ENCODE results near the gene PIGS.

The PIGS gene

GRCh38 chr17:28574526-28574925 lies 3.2 kb upstream of the PIGS start:
- Histone ChIP-seq H3K27me3 (ENCODE audit: low read depth) (no peaks in the 10 kb centered on the region), H3K9me3 (no peaks in the 10 kb centered on the region), H3K4me3 (no peak overlapping the region), H3K4me1 (peaks cover 13% of the 10 kb centered on the region), H3K36me3 (replicated peaks) (peaks cover 26% of the 10 kb centered on the region)
- in situ Hi-C loops (cut with MboI; ENCODE audit: low sequenced_read_pairs), result loop anchor here (10.0 kb wide), 1 partner anchor 60 kb away; no protein-coding TSS in a partner anchor
- no peak for DNase-seq (ENCODE audit: low spot score in 2 of 2)

GRCh38 chr17:28573966-28574480 lies 2.7 kb upstream of the PIGS start:
- H3K4me1 ChIP-seq, result peaks cover 14% of the 10 kb centered on the region
- in situ Hi-C loops (cut with MboI; ENCODE audit: low sequenced_read_pairs), result loop anchor here (10.0 kb wide), 1 partner anchor 59 kb away; no protein-coding TSS in a partner anchor

GRCh38 chr17:28573521-28573920 lies 2.2 kb upstream of the PIGS start:
- Histone ChIP-seq H3K36me3 (replicated peaks) (peaks cover 18% of the 10 kb centered on the region), H3K27me3 (ENCODE audit: low read depth) (no peaks in the 10 kb centered on the region), H3K4me3 (no peak overlapping the region), H3K9me3 (no peaks in the 10 kb centered on the region), H3K4me1 (peaks cover 14% of the 10 kb centered on the region)
- in situ Hi-C loops (cut with MboI; ENCODE audit: low sequenced_read_pairs), result loop anchor here (10.0 kb wide), 1 partner anchor 59 kb away; no protein-coding TSS in a partner anchor
- DNase-seq (ENCODE audit: low spot score in 2 of 2), result no peak

More at GRCh38 chr17:28573966-28574480, 2.7 kb upstream of the PIGS start:
- Histone ChIP-seq H3K9me3 (no peaks in the 10 kb centered on the region), H3K27me3 (ENCODE audit: low read depth) (no peaks in the 10 kb centered on the region), H3K4me3 (no peak overlapping the region), H3K36me3 (replicated peaks) (peaks cover 21% of the 10 kb centered on the region)
- DNase-seq (ENCODE audit: low spot score in 2 of 2), result no peak

GRCh38 chr17:28573040-28573380 lies 1.7 kb upstream of the PIGS start:
- no peaks in the 10 kb centered on the region for H3K9me3 ChIP-seq
- peaks cover 14% of the 10 kb centered on the region for H3K4me1 ChIP-seq
- DNase-seq (ENCODE audit: low spot score in 2 of 2), result no peak
- no peak overlapping the region for H3K4me3 ChIP-seq
- in situ Hi-C loops (cut with MboI; ENCODE audit: low sequenced_read_pairs), result loop anchor here (10.0 kb wide), 1 partner anchor 58 kb away; no protein-coding TSS in a partner anchor
- H3K27me3 ChIP-seq (ENCODE audit: low read depth), result no peaks in the 10 kb centered on the region
- peaks cover 15% of the 10 kb centered on the region for H3K36me3 ChIP-seq (replicated peaks)

- DNase-seq (ENCODE audit: low spot score in 2 of 2), result no peak
- peaks cover 14% of the 10 kb centered on the region for H3K4me1 ChIP-seq
- H3K9me3 ChIP-seq, result no peaks in the 10 kb centered on the region
- H3K36me3 ChIP-seq (replicated peaks), result peaks cover 14% of the 10 kb centered on the region
- in situ Hi-C loops (cut with MboI; ENCODE audit: low sequenced_read_pairs), result loop anchor here (10.0 kb wide), 1 partner anchor 58 kb away; no protein-coding TSS in a partner anchor
- H3K4me3 ChIP-seq, result peak overlapping the region; percentile 96
- no peaks in the 10 kb centered on the region for H3K27me3 ChIP-seq (ENCODE audit: low read depth)
Observed at GRCh38 chr17:28572259-28573039, 1.1 kb upstream of the PIGS start.

- in situ Hi-C loops (cut with MboI; ENCODE audit: low sequenced_read_pairs), result loop anchor here (10.0 kb wide), 1 partner anchor 56 kb away; no protein-coding TSS in a partner anchor
- DNase-seq (ENCODE audit: low spot score in 2 of 2), result peak; percentile 35 to 58
- no peaks in the 10 kb centered on the region for H3K27me3 ChIP-seq (ENCODE audit: low read depth)
- H3K4me3 ChIP-seq, result peak overlapping the region; percentile 96
- H3K4me1 ChIP-seq, result peaks cover 10% of the 10 kb centered on the region
- no peaks in the 10 kb centered on the region for H3K9me3 ChIP-seq
- H3K36me3 ChIP-seq (replicated peaks), result peaks cover 17% of the 10 kb centered on the region
Observed at GRCh38 chr17:28570716-28571360, 486 bp downstream of the PIGS start.

GRCh38 chr17:28569446-28569845 lies 1.9 kb downstream of the PIGS start:
- Histone ChIP-seq H3K9me3 (no peaks in the 10 kb centered on the region), H3K4me1 (peaks cover 10% of the 10 kb centered on the region), H3K4me3 (no peak overlapping the region; the same call in 1 of the 2 replicates), H3K27me3 (ENCODE audit: low read depth) (no peaks in the 10 kb centered on the region), H3K36me3 (replicated peaks) (peaks cover 17% of the 10 kb centered on the region)
- in situ Hi-C loops (cut with MboI; ENCODE audit: low sequenced_read_pairs), result no loop called here
- no peak for DNase-seq (ENCODE audit: low spot score in 2 of 2)

- Histone ChIP-seq H3K4me3 (no peak overlapping the region), H3K27me3 (ENCODE audit: low read depth) (no peaks in the 10 kb centered on the region), H3K9me3 (no peaks in the 10 kb centered on the region), H3K36me3 (replicated peaks) (peaks cover 34% of the 10 kb centered on the region), H3K4me1 (peaks cover 10% of the 10 kb centered on the region)
- in situ Hi-C loops (cut with MboI; ENCODE audit: low sequenced_read_pairs), result no loop called here
- no peak for DNase-seq (ENCODE audit: low spot score in 2 of 2)
Observed at GRCh38 chr17:28567604-28568003, 3.7 kb downstream of the PIGS start.

- Histone ChIP-seq H3K4me1 (no peaks in the 10 kb centered on the region), H3K27me3 (ENCODE audit: low read depth) (no peaks in the 10 kb centered on the region), H3K9me3 (no peaks in the 10 kb centered on the region), H3K4me3 (no peak overlapping the region), H3K36me3 (replicated peaks) (peaks cover 63% of the 10 kb centered on the region)
- in situ Hi-C loops (cut with MboI; ENCODE audit: low sequenced_read_pairs), result no loop called here
- DNase-seq (ENCODE audit: low spot score in 2 of 2), result no peak
Observed at GRCh38 chr17:28563475-28563874, 7.8 kb downstream of the PIGS start.

- H3K27me3 ChIP-seq (ENCODE audit: low read depth), result no peaks in the 10 kb centered on the region
- H3K9me3 ChIP-seq, result no peaks in the 10 kb centered on the region
- in situ Hi-C loops (cut with MboI; ENCODE audit: low sequenced_read_pairs), result no loop called here
- no peak for DNase-seq (ENCODE audit: low spot score in 2 of 2)
- peaks cover 3% of the 10 kb centered on the region for H3K4me1 ChIP-seq
- H3K36me3 ChIP-seq (replicated peaks), result peaks cover 67% of the 10 kb centered on the region
- no peak overlapping the region for H3K4me3 ChIP-seq
Observed at GRCh38 chr17:28555022-28555421, 16.3 kb downstream of the PIGS start.

GRCh38 chr17:28554565-28554964 lies 16.8 kb downstream of the PIGS start:
- Histone ChIP-seq H3K9me3 (no peaks in the 10 kb centered on the region), H3K36me3 (replicated peaks) (peaks cover 63% of the 10 kb centered on the region), H3K4me1 (peaks cover 3% of the 10 kb centered on the region), H3K4me3 (no peak overlapping the region), H3K27me3 (ENCODE audit: low read depth) (no peaks in the 10 kb centered on the region)
- in situ Hi-C loops (cut with MboI; ENCODE audit: low sequenced_read_pairs), result no loop called here
- DNase-seq (ENCODE audit: low spot score in 2 of 2), result no peak

- Histone ChIP-seq H3K9me3 (no peaks in the 10 kb centered on the region), H3K4me1 (peaks cover 3% of the 10 kb centered on the region), H3K27me3 (ENCODE audit: low read depth) (no peaks in the 10 kb centered on the region), H3K36me3 (replicated peaks) (peaks cover 51% of the 10 kb centered on the region), H3K4me3 (peak overlapping the region; percentile 72; the same call in 1 of the 2 replicates)
- no peak for DNase-seq (ENCODE audit: low spot score in 2 of 2)
- in situ Hi-C loops (cut with MboI; ENCODE audit: low sequenced_read_pairs), result no loop called here
Observed at GRCh38 chr17:28553000-28553505, 18.3 kb downstream of the PIGS start.

- H3K9me3 ChIP-seq, result no peaks in the 10 kb centered on the region
- H3K4me1 ChIP-seq, result peaks cover 3% of the 10 kb centered on the region
- DNase-seq (ENCODE audit: low spot score in 2 of 2), result peak; percentile 72 to 86
- peaks cover 46% of the 10 kb centered on the region for H3K36me3 ChIP-seq (replicated peaks)
- H3K27me3 ChIP-seq (ENCODE audit: low read depth), result no peaks in the 10 kb centered on the region
- in situ Hi-C loops (cut with MboI; ENCODE audit: low sequenced_read_pairs), result no loop called here
- H3K4me3 ChIP-seq, result peak within 1 kb of the TSS; percentile 72
Observed at GRCh38 chr17:28552176-28552999, 18.9 kb downstream of the PIGS start, which contains the start of gene UNC119. UNC119 (minus strand) TSS chr17:28552624; CDS start chr17:28552557, 67 bp downstream.
